GM18519 (cell line): Measurements from ENCODE around the gene TNFAIP1.
A peak's percentile ranks its signal among the peaks of the same experiment; 100 is the strongest.

Experiments
- ATAC-seq: cut with Tn5 transposase; IDR thresholded peaks from one replicate; pipeline ENCODE4 v1.9.1; 2021; ENCODE audit warnings: mild to moderate bottlenecking, moderate library complexity; ENCODE audit not compliant: unreplicated experiment, low FRiP score

TNFAIP1 gene

DNA sequence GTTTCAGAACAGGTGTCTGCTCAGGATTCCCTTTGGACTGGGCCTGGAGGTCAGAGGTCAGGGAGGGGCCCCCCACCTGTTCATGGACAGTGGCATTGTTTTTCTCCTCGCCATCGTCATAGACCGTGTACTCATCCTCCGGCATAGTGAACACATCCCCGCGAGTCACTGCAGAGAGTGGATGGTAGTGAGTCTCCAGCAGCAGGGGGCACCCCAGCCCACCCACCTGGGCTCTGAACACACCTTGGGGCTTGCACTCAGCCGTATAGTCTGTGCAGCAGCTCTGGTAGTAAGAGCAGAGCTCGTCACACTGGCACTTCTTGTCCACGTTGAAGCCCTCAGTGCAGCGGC is 34.1 kb downstream of the TNFAIP1 start:
- ATAC-seq: no peak

DNA sequence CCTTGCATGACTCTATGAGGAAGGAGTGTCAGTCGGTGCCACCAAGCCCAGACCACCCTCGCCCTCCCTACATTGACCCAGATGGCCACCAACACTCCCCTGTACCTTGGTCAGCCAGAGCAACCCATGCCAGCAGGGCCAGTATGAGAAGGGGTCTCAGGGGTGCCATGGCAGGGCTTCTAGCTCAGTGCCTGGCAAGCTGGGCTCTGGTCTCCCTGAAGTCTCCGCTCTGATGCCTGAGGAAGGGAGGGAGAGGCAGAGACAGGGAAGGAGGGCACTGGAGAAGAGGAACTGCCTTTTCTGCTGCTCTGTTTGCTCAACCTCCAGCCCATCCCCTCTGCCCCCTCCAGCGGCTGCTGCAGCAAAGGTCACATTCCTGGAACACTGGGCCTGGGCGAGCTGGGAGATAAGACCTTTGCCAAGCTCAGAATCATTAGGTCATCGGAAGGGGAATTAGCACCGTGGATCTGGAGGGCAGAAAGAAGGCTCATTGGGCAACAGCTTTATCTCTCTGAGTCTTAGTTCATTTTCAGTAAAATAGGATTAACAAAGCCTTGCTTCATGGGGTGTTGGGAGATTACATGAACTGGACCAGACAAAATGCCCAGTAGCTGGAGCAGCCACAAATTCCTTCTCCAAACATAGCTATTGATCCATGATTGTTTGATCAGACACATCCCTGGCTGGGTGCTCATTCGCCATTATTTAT is 34.6 kb downstream of the TNFAIP1 start, which contains the start of gene VTN:
VTN (minus strand) TSS at position 273 of the 709 bp plus-strand sequence; CDS start at position 169, 104 bp downstream.
- ATAC-seq: no peak

DNA sequence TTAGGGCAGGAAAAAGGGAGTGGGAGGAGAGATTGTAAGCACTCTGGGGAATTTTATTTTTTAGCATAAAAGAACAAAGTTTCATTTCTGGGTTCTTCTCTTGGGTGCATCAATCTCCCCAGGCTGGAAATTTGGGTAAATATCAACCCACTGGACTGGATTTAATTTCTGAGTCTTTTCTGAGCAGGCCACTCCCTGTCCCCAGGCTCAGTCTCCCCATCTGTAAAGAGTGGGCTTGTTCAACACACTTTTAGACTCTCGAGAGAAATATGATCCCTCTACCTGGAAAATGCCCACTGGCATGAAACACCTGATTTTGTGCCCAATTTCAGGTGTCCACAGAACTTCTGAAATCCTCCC is 35.2 kb downstream of the TNFAIP1 start:
- no peak for ATAC-seq

DNA sequence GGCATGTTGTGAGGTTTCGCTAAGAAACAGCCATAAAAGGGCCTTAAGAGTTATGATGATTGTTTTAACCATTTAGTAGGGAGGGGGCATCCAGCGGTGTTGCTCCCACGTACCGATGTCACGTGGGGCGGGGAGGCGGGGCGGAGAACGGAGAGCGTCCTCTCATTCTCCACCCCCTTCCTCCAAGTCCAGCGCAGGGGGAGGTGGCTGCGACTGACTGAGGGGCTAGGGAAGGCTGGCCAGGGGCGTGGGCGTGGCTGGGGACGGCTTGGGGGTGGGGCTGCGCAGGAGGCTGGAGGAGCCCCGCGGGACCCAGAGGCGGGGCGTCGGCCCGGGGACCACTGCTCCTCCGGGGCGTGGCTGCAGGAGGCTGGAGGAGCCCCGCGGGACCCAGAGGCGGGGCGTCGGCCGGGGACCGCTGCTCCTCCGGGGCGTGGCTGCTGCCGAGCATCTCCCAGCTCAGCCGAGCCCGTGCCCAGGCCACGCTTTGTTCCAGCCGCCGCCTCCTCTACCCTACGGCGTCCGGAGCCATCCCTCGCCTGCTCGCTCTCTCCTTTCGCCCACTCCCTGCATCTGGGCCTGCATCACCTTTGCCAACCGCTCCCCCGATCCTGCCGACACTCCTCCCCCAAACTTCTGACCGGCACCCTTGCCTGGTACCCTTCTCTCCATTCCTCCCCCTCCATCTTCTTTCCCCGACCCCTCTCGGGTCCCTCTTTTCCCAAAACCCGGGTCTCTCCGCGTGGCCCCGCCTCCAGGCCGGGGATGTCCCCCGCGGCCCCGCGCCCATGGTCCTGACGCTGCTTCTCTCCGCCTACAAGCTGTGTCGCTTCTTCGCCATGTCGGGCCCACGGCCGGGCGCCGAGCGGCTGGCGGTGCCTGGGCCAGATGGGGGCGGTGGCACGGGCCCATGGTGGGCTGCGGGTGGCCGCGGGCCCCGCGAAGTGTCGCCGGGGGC is 36.0 kb downstream of the TNFAIP1 start, which contains the start of gene SARM1:
SARM1 (plus strand) TSS at position 450 of the 958 bp plus-strand sequence; CDS start at position 789, 339 bp downstream.
- ATAC-seq: peak; percentile 65

DNA sequence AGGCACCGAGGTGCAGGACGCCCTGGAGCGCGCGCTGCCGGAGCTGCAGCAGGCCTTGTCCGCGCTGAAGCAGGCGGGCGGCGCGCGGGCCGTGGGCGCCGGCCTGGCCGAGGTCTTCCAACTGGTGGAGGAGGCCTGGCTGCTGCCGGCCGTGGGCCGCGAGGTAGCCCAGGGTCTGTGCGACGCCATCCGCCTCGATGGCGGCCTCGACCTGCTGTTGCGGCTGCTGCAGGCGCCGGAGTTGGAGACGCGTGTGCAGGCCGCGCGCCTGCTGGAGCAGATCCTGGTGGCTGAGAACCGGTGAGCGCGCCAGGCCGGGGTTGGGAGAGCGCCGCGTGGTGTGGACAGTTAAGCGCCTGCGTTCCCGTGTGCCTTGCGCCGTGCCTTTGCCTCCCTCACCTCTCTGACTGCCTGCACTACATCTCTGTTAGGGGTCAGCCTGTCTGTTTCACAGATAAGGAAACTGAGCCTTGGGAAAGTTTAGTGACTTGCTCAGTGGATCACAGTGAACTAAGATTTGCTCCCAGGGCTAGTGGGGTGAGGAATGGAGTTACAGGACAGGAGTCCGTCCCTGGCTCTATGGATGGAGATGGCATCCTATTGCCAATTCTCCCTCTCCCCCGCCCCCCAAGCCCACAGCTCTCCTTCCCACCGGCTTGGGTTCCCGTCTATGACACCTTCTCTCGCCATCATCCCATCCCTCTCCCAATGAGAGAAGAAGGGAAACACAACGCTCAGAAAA is 36.8 kb downstream of the TNFAIP1 start:
- ATAC-seq: no peak

DNA sequence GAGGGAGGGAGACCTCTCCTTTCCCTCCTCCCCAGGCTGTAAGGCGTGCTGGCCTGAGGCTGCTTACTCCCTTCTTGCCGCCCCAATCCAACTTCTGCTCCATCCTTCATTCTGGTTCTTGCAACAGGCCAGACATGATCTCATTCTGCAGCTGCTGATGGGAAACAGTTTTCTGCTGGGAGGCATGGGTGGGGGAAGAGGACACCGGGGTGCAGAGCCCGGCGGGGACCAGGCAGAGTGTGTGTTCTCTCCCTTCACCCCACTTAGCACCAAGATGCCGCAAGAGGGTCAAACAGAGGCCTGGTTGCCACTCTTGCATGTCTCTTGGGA is 37.3 kb downstream of the TNFAIP1 start:
- ATAC-seq: no peak

DNA sequence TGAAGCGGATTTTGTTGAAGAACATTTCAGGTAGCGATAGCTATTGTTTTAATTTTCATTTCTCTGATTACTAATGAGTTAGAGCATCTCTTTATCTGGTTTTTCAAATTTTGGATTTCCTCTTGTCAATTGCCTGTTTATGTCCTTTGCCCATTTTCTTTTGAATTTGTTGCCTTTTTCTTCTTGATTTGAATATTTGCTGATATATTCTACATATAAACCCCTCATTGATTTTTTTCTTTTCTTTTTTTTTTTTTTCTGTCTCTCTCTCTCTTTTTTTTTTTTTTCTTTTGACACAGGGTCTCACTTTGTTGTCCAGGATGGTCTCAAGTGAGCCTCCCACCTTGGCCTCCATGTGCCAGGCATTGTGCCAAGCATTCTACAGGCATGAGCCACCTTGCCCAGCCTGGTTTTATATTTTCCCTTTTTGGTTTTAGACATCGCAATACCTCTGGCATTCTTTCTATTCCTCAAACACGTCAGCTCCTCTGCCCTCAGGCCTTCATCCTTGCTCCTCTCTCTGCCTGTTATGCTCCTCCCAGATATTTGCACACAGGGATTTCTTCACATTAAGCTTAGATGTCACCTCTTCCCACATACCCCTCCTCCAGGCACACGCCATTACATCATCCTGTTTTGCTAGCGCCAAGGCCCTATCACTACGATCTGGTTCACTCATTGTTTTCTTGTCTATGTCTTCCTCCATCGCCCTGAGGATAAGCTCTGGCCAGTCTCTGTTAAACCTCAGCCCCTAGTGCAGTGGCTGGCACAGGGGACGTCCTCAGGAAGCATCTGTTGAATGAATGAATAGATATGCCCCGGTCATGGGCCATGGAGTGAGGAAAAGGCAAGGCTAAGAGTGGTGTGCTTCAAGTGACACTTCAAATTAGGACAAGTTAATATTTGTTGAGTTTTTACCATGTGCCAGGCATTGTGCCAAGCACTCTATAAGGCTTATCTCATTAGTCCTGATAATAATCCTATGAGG is 44.5 kb downstream of the TNFAIP1 start:
- no peak for ATAC-seq

DNA sequence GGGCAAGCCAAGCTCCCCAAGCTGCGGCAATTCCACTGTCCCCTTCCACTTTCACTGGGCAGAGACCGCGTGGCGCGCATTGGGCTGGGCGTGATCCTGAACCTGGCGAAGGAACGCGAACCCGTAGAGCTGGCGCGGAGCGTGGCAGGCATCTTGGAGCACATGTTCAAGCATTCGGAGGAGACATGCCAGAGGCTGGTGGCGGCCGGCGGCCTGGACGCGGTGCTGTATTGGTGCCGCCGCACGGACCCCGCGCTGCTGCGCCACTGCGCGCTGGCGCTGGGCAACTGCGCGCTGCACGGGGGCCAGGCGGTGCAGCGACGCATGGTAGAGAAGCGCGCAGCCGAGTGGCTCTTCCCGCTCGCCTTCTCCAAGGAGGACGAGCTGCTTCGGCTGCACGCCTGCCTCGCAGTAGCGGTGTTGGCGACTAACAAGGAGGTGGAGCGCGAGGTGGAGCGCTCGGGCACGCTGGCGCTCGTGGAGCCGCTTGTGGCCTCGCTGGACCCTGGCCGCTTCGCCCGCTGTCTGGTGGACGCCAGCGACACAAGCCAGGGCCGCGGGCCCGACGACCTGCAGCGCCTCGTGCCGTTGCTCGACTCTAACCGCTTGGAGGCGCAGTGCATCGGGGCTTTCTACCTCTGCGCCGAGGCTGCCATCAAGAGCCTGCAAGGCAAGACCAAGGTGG is 45.7 kb downstream of the TNFAIP1 start:
- no peak for ATAC-seq

DNA sequence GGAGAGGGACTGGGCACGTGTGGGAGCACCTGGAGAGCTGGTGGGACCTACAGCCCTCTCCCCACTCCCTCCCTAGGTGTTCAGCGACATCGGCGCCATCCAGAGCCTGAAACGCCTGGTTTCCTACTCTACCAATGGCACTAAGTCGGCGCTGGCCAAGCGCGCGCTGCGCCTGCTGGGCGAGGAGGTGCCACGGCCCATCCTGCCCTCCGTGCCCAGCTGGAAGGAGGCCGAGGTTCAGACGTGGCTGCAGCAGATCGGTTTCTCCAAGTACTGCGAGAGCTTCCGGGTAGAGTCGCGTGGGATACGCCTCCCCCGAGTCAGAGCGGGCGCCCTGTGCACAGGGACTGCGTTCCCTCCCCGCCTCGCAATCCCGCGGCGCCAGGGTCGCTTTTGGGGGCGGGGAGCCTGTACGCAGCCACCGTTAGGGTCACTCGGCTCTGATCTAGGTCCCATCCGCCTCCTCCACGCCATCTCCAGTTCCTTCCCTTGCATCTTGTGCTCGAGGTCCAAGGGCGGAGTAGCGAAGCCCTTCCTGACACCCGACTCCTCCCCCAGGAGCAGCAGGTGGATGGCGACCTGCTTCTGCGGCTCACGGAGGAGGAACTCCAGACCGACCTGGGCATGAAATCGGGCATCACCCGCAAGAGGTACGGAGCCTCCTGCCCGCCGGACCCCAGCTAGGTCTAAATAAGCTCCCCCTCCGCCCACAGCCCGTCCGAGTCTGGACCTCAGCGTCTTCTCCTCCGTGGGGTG is 48.9 kb downstream of the TNFAIP1 start:
- ATAC-seq: no peak

DNA sequence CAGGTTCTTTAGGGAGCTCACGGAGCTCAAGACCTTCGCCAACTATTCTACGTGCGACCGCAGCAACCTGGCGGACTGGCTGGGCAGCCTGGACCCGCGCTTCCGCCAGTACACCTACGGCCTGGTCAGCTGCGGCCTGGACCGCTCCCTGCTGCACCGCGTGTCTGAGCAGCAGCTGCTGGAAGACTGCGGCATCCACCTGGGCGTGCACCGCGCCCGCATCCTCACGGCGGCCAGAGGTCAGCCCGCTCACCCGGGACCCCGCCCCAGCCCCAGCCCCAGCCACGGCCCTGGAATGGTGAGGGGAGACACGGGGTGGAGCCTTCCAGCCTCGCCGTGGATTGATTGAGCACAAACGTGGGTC is 49.5 kb downstream of the TNFAIP1 start:
- no peak for ATAC-seq

DNA sequence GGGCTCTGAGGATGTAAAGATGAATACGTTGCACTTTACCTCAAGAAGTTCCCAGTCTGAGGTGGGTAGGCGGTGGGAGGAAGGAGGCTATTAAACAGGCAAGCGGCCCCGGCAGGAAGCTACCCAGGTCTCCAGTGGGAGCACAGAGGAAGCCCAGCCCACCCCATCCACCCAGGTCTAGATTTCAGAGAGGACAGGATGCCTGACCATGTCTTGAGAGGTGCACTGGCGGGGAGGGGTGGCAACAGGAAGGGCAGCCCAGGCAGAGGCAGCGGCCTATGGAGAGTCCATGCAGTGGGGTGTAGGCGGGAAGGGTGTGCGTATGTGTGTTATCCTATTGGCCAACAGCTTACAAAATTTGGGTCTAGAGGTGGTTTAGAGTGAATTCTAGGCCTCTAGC is 49.8 kb downstream of the TNFAIP1 start:
- no peak for ATAC-seq

DNA sequence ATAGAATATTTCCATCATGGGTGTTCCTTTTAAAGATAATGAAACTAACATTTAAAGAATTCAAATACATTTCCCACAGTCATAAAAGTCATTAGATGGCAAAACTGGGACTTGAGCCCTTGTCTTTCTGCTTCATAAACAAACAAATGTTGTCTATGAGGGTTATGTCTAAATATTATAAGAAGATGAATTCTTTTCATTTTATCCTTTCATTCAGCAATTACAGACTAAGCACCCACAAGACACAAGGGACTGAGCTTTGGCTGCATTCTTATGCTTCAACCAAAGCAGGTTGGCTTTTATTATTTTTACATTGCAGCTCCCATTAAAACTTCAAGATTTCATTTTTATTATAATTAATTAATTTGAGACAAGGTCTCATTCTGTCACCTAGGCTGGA is 50.8 kb downstream of the TNFAIP1 start:
- no peak for ATAC-seq

DNA sequence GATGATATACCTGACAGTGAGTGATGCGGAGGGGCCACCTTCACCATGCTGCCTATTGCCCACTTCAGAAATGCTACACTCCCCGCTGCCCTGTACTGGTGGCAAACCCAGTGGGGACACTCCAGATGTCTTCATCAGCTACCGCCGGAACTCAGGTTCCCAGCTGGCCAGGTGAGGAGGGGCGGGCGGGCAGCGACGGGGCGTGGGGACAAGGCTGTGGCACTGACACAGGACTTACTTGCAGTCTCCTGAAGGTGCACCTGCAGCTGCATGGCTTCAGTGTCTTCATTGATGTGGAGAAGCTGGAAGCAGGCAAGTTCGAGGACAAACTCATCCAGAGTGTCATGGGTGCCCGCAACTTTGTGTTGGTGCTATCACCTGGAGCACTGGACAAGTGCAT is 52.5 kb downstream of the TNFAIP1 start:
- no peak for ATAC-seq

DNA sequence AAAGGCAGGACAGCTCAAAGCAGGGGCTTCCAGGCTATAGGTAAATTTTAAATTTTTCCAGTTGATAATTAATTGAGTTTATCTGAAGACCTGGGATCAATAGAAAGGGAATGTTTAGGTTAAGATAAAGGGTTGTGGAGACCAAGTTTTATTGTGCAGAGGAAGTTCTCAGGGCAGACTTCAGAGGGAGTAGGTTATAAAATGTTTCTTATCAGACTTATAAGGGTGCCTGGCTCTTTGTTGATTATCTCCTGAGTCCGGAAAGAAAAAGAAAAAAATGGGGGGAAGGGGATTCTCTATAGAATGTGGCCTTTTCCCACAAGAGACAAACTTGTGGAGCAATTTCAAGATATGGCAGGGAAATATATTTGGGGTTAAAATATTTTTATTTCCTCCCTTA is 54.6 kb downstream of the TNFAIP1 start:
- ATAC-seq: no peak

DNA sequence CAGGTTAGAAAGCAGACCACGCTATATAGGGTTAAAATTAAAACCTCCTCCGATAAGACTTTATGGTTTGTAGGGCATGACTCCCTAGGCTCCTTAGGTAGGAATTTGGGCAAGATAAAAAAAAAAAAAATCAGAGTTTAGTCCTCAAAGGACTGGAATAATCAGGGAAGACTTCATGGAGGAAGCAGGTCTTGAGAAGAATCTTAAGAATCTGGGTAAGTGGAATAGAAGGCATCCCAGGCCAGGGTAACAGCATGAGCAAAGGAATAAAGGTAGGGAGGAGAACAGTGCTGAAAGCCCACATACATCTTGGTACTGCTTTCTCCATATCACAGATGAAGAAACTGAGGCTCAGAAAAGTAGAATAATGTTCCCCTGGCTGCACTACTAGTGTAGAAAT is 55.0 kb downstream of the TNFAIP1 start:
- no peak for ATAC-seq

DNA sequence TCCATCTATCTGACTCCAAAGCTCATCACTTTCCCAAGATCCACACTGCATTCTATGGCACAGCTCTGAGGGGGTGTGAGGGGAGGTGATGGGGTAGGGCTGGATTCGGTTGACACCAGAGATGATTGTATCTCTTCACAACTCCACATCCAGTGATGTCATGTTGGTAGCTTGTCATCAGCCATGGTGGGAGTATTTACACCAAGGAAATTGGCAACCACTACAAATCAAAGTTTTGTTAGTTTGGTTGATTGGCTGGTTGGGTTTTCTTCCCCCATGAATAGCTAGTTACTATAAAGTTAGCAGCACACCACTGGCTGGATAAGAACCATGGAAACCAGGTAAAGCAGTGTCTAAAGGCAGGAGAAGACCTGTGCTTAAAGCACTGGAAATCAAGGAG is 55.4 kb downstream of the TNFAIP1 start:
- ATAC-seq: no peak

DNA sequence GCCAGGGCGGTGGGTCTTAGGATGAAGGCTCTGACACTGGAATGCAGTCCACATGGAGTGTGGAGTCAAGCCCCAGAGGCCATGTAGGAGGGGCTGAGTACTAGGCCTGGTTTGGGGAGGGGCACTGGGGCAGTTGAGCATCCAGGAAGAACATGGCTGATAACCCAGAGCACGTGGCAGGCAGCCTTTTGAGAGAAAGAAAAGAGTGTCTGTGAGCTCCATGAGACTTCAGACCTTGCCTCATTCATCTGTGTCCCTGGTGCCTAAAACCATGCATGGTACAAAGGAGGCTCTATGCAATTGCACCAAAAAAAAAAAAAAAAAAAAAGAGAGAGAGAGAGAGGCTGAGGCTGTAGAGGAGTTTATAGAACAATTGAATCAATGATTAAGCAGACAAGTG is 55.8 kb downstream of the TNFAIP1 start:
- no peak for ATAC-seq

DNA sequence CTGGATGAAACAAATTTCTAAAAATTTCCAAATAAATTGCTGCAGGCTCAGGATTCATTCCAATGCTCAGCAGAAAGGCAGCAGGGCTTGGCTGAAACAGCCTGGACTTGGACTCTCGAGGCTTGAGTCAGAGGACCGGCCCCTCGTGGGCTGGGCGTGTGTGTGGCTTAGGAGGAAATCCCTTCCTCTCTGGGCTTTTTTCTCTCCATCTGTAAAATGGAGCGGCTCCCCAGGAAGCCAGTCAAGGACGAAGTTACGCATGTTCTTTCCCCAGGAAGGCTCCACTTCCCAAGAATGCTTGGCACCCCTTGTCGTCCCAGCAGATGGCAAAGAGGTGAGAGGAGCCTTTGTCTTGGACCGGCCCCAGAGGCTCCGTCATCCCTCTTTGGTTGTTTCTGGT is 56.9 kb downstream of the TNFAIP1 start:
- no peak for ATAC-seq
